HepG2 (cell line): Measurements from ENCODE around the gene CFAP90. TPM values are rescaled to one million over a fixed set of nuclear protein-coding genes. Genes with fewer than 3 reads are reported as not detected.

Source experiments
- ATAC-seq: fragments of 200-7000 bp; cut with Tn5 transposase; 3 replicates; pipeline ENCODE4 v1.9.1; 2020; ENCODE audit warnings: mild to moderate bottlenecking, moderate library complexity
- BruUV-seq: library from RNA; stranded (reverse); fragments of 400-500 nt; replicated peaks from 2 replicates; lab custom pipeline; 2021; lab: Mats Ljungman, UMichigan
- CTCF ChIA-PET: fragments of 300-600 bp; formaldehyde crosslinking; extraction: SDS; loops from one replicate; lab custom pipeline; 2021; ENCODE audit warnings: low total read pairs, inconsistent platforms, low intra/inter-chr PET ratio; lab: Yijun Ruan, JAX
- POLR2A ChIA-PET: fragments of 350-600 bp; sonication (Branson Sonifier 250); formaldehyde crosslinking; loops from one replicate; lab custom pipeline; 2020; ENCODE audit warnings: antibody characterized with exemption, inconsistent platforms; lab: Yijun Ruan, JAX
- DNase-seq: peaks from one replicate; pipeline ENCODE4 v3.0.0-alpha.2; 2015; ENCODE audit warnings: low spot score
- FAIRE-seq: peaks from 3 replicates; lab custom pipeline; 2011; peaks lifted over from hg19 to GRCh38; lab: Jason Lieb, UNC
- H2AFZ ChIP-seq: one replicate; pipeline ENCODE4 v1.6.1; 2011; ENCODE audit warnings: low read length, inconsistent platforms
- H3K27ac ChIP-seq: fragments of 300-600 bp; 3 replicates; pipeline ENCODE4 v1.8.0; 2011; ENCODE audit warnings: mixed run types, mild to moderate bottlenecking, mixed read lengths, low read length, inconsistent platforms; ENCODE audit not compliant: insufficient read depth; ENCODE audit errors: extremely low read length
- H3K27me3 ChIP-seq, 2 experiments: fragments of 200-600 bp in 1 of 2; 2 replicates in 1 of 2; 3 replicates in 1 of 2; pipeline versions ENCODE4 v1.6.0 to v1.8.0; 2011; ENCODE audit warnings: low read length in 2 of 2, mild to moderate bottlenecking in 2 of 2, moderate library complexity in 2 of 2, inconsistent platforms in 1 of 2; ENCODE audit not compliant: insufficient read depth in 2 of 2, control insufficient read depth in 1 of 2
- H3K36me3 ChIP-seq, 2 experiments: fragments of 200-600 bp in 1 of 2; replicated peaks in 1 of 2; 2 replicates in 1 of 2; 3 replicates in 1 of 2; pipeline versions ENCODE4 v1.5.1 to v1.8.0; 2011; ENCODE audit warnings: low read length in 2 of 2, inconsistent platforms in 1 of 2; ENCODE audit not compliant: insufficient read depth in 2 of 2, control insufficient read depth in 1 of 2
- H3K4me1 ChIP-seq: 2 replicates; pipeline ENCODE4 v1.5.1; 2012; ENCODE audit warnings: low read length, inconsistent platforms; ENCODE audit not compliant: insufficient read depth
- H3K4me2 ChIP-seq: 2 replicates; pipeline ENCODE4 v1.6.0; 2011; ENCODE audit warnings: low read depth, low read length, inconsistent platforms
- H3K4me3 ChIP-seq, 3 experiments: fragments of 200-600 bp in 1 of 3; sonication (generic), shearing (Covaris generic) in 1 of 3; replicated peaks in 1 of 3; 2 replicates each; pipeline ENCODE4 v1.5.1; 2011 to 2016; ENCODE audit warnings: low read length in 3 of 3, inconsistent platforms in 2 of 3, low read depth in 2 of 3, mild to moderate bottlenecking in 2 of 3, control low read depth in 1 of 3, mixed read lengths in 1 of 3; ENCODE audit not compliant: insufficient read depth in 1 of 3
- H3K79me2 ChIP-seq: one replicate; pipeline ENCODE4 v1.6.1; 2011; ENCODE audit warnings: low read length, inconsistent platforms; ENCODE audit not compliant: insufficient read depth
- H3K9ac ChIP-seq: 2 replicates; pipeline ENCODE4 v1.6.0; 2011; ENCODE audit warnings: mild to moderate bottlenecking, low read depth, low read length, inconsistent platforms; ENCODE audit not compliant: insufficient read depth
- H3K9me3 ChIP-seq: 2 replicates; pipeline ENCODE4 v1.5.1; 2012; ENCODE audit warnings: mild to moderate bottlenecking, low read length
- H4K20me1 ChIP-seq: 2 replicates; pipeline ENCODE4 v1.6.0; 2011; ENCODE audit warnings: inconsistent platforms, mild to moderate bottlenecking, low read length, moderate library complexity; ENCODE audit not compliant: insufficient read depth
- ATF4 ChIP-seq, 2 experiments: fragments of 450-650 bp in 1 of 2; sonication (generic) in 1 of 2; formaldehyde crosslinking; IDR thresholded peaks; 2 replicates each; pipeline versions ENCODE4 v1.5.0 to v1.8.0; 2020 to 2022; ENCODE audit warnings: mild to moderate bottlenecking in 1 of 2, missing genetic modification reagents in 1 of 2
- FOXA3 ChIP-seq: IDR thresholded peaks from 2 replicates; pipeline ENCODE4 v1.6.1; 2016; ENCODE audit warnings: missing genetic modification reagents, missing compliant biosample characterization
- FUBP1 ChIP-seq: sonication (generic); formaldehyde crosslinking; IDR thresholded peaks from 2 replicates; pipeline ENCODE4 v1.5.1; 2020; ENCODE audit warnings: missing genetic modification reagents, mild to moderate bottlenecking, borderline replicate concordance
- ISX ChIP-seq: sonication (generic); formaldehyde crosslinking; conservative IDR thresholded peaks from 2 replicates; pipeline ENCODE4 v1.5.0; 2020; ENCODE audit warnings: missing genetic modification reagents
- NFE2L2 ChIP-seq: fragments of 150-350 bp; IDR thresholded peaks from 2 replicates; pipeline ENCODE4 v1.6.1; 2014; ENCODE audit warnings: low read length
- SP140L ChIP-seq: sonication (generic); formaldehyde crosslinking; IDR thresholded peaks from 2 replicates; pipeline ENCODE4 v1.4.0; 2020; ENCODE audit warnings: missing genetic modification reagents, borderline replicate concordance
- ZNF276 ChIP-seq: sonication (generic); formaldehyde crosslinking; IDR thresholded peaks from 2 replicates; pipeline ENCODE4 v1.4.0; 2020; ENCODE audit warnings: mild to moderate bottlenecking, low read depth, missing genetic modification reagents
- ZNF704 ChIP-seq: sonication (generic); formaldehyde crosslinking; IDR thresholded peaks from 2 replicates; pipeline ENCODE4 v1.8.1; 2023; ENCODE audit warnings: mild to moderate bottlenecking, inconsistent platforms, moderate library complexity, missing genetic modification reagents, borderline replicate concordance
- WGBS: methylation state at CpG from one replicate; pipeline ENCODE4 v1.1.6; 2017; ENCODE audit warnings: low lambda C conversion rate; 5-methylcytosine and 5-hydroxymethylcytosine counted together
- in situ Hi-C: cut with HindIII; loops from 2 replicates; pipeline ENCODE4 v1.10.0; 2017; ENCODE audit warnings: low pct_unique_long_range_greater_than_20kb; ENCODE audit not compliant: extremely low pct_ligation_motif_present
- intact Hi-C: fragments of 100-400 bp; cut with micrococcal nuclease; formaldehyde crosslinking; loops from one replicate; pipeline ENCODE4 v1.10.0; 2022; ENCODE audit not compliant: unreplicated experiment
- polyA plus RNA-seq, 8 experiments: library from polyadenylated mRNA; depleted of rRNA in 3 of 8; stranded (reverse) in 7 of 8; unstranded in 1 of 8; fragments of >200 nt; fragmentation: Illumina TruSeq in 4 of 8; extraction: Trizol in 4 of 8; gene quantifications; 2 replicates each; pipeline versions ENCODE4 v1.2.1 to v1.2.3, GENCODE V29; 2011 to 2016; ENCODE audit warnings: low read depth in 4 of 8, missing spikeins in 1 of 8, mixed read lengths in 1 of 8; ENCODE audit not compliant: insufficient read depth in 1 of 8
- total RNA-seq, 5 experiments: library from RNA; depleted of rRNA; stranded (reverse); fragments of >200 nt; fragmentation: Illumina TruSeq; extraction: Trizol; gene quantifications; 2 replicates each; pipeline ENCODE4 v1.2.3, GENCODE V29; 2016; ENCODE audit warnings: low read depth in 1 of 5

CFAP90 gene
- total and polyA plus RNA-seq, 2 of the 13 experiments (the other 11 are each of a cell fraction or from before 2014, with no cell fraction given): 0.11 TPM; not detected in 1

GRCh38 chr5:7857926-7858632 is 7.1 kb upstream of the CFAP90 start:
- intact Hi-C loops: loop anchor here (5.0 kb wide), 1 partner anchor 266 kb away; no protein-coding TSS in a partner anchor
- no peak for FAIRE-seq
- H3K79me2 ChIP-seq: no peaks in the 10 kb centered on the region
- no peak overlapping the region for H3K27ac ChIP-seq
- H3K36me3 ChIP-seq: peaks cover 8 to 23% of the 10 kb centered on the region in 2 experiments
- CTCF ChIA-PET: no interaction called here
- TF ChIP-seq FUBP1 (CRISPR knock-in tag): no peak
- peak; percentile 77 for TF ChIP-seq NFE2L2
- TF ChIP-seq, all 625 proteins: peak for 1
- no peak overlapping the region for H3K4me3 ChIP-seq
- no peaks in the 10 kb centered on the region for H3K4me1 ChIP-seq
- no TSS peak for BruUV-seq
- 86% methylated on average over 9 of the region's 9 CpGs for WGBS
- H4K20me1 ChIP-seq: no peaks in the 10 kb centered on the region
- DNase-seq (no peak), ATAC-seq (no peak)
- H3K9me3 ChIP-seq: no peaks in the 10 kb centered on the region
- H2AFZ ChIP-seq: no peak overlapping the region
- in situ Hi-C loops: no loop called here
- POLR2A ChIA-PET: no interaction called here
- H3K4me2 ChIP-seq: no peak overlapping the region
- no peaks in the 10 kb centered on the region for H3K27me3 ChIP-seq
- H3K9ac ChIP-seq: no peak overlapping the region

- H3K4me1 ChIP-seq: peaks cover 3% of the 10 kb centered on the region
- H3K4me3 ChIP-seq: no peak overlapping the region
- FAIRE-seq: no peak
- no peak overlapping the region for H3K9ac ChIP-seq
- no peak for DNase-seq
- intact Hi-C loops (loop anchor here (5.0 kb wide), 1 partner anchor 265 kb away; no protein-coding TSS in a partner anchor), in situ Hi-C loops (no loop called here)
- no peaks in the 10 kb centered on the region for H3K79me2 ChIP-seq
- TF ChIP-seq ZNF704 (no peak), ISX (no peak), FOXA3 (CRISPR knock-in tag) (no peak), ATF4 (CRISPR knock-in tag; IDR thresholded peaks at IDR 0.05) (no peak), ZNF276 (CRISPR knock-in tag) (no peak), SP140L (no peak)
- H2AFZ ChIP-seq: no peak overlapping the region
- no peak overlapping the region for H3K27ac ChIP-seq
- H3K36me3 ChIP-seq: peaks cover 6 to 19% of the 10 kb centered on the region in 2 experiments; a peak in 4 of 5 replicates
- POLR2A ChIA-PET: no interaction called here
- 81% methylated on average over 5 of the region's 5 CpGs for WGBS
- no peaks in the 10 kb centered on the region for H4K20me1 ChIP-seq
- BruUV-seq: no TSS peak
- CTCF ChIA-PET: no interaction called here
- H3K9me3 ChIP-seq: no peaks in the 10 kb centered on the region
- H3K4me2 ChIP-seq: no peak overlapping the region
- no peaks in the 10 kb centered on the region for H3K27me3 ChIP-seq
- ATAC-seq: peak; percentile 32
Observed at GRCh38 chr5:7857361-7857760, 6.4 kb upstream of the CFAP90 start.
